Suprapubic skin (tissue), 3 donors: Measurements from ENCODE around the gene FCHSD1.

Source experiments
- POLR2A ChIP-seq, 2 donors: fragments of 450-650 bp; IDR thresholded peaks; one replicate each; pipeline ENCODE4 v1.6.1; 2017; ENCODE audit warnings: antibody characterized with exemption in 2 of 2, mild to moderate bottlenecking in 2 of 2, moderate library complexity in 2 of 2
- TF ChIP-seq, protein P1 (sequence below), 2 donors: fragments of 200-600 bp in 1 of 2; fragments of 450-650 bp in 1 of 2; sonication (generic) in 1 of 2; IDR thresholded peaks; one replicate each; pipeline ENCODE4 v1.5.1; 2016 to 2019; ENCODE audit warnings: antibody characterized with exemption in 2 of 2, mild to moderate bottlenecking in 1 of 2, moderate library complexity in 1 of 2

DNA sequence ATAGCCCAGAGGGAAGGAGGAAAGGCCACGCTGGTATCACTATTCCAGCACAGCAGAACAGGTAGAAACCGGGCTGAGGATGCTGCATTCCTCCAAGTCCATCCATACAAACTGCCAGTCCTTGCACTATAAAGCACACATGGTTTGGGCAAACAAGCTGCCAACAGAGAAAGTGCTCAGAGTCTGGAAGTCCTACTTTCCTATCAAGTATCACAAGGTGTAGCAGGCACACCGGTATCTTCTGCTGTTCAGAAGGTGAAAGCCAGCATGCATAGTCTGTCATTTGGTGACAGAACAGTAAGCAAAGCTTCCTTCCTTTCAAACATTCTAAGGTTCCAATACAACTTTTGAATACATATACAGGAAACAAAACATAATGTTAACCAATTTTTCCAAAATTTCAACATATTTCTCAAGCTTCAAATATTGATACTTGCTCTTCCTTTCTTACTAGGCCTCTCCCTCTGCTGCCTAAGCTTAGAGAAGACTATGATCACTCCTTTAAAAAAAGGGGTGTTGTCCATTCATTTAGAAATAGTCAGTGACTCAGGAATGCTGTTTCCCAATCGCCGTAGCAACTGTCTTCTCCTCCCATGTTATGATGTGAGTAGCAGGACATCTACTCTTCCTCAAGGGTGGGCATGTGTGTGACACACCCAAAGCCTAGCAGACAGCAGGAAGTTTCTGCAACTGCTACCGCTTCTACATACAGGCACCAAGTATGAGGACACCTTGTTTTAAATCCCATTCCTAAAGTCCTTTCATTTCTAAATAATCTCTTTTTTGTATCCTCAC lies 47.1 kb downstream of the FCHSD1 start:
- TF ChIP-seq POLR2A (IDR thresholded peaks at IDR 0.05), result no peak
- TF ChIP-seq, protein P1, sequence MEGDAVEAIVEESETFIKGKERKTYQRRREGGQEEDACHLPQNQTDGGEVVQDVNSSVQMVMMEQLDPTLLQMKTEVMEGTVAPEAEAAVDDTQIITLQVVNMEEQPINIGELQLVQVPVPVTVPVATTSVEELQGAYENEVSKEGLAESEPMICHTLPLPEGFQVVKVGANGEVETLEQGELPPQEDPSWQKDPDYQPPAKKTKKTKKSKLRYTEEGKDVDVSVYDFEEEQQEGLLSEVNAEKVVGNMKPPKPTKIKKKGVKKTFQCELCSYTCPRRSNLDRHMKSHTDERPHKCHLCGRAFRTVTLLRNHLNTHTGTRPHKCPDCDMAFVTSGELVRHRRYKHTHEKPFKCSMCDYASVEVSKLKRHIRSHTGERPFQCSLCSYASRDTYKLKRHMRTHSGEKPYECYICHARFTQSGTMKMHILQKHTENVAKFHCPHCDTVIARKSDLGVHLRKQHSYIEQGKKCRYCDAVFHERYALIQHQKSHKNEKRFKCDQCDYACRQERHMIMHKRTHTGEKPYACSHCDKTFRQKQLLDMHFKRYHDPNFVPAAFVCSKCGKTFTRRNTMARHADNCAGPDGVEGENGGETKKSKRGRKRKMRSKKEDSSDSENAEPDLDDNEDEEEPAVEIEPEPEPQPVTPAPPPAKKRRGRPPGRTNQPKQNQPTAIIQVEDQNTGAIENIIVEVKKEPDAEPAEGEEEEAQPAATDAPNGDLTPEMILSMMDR (IDR thresholded peaks at IDR 0.05), result no peak
